T-helper 2 cell treated with Interferon-gamma antibody and Interleukin-4, amounts not matched to agents 100 ng/mL and 5 ng/mL, for 36 hours (primary cell): ENCODE results near the gene MAPRE2. TPM values are rescaled to one million over a fixed set of nuclear protein-coding genes. Genes with fewer than 3 reads are reported as not detected.
"Not testable (repeated sequence)": the region's sequence is repeated elsewhere in the genome, so short reads cannot be mapped to it uniquely, and the experiment has no call there.

ENCODE experiments used
- intact Hi-C: fragments of 100-400 bp; cut with micrococcal nuclease; formaldehyde crosslinking; loops from one replicate; pipeline ENCODE4 v1.15.1; 2023
- total RNA-seq: library from RNA; stranded (reverse); gene quantifications from 2 replicates; pipeline ENCODE4 v1.2.3, GENCODE V29; 2022

The MAPRE2 gene
- total RNA-seq, 1 donor from 2014 or later: 41.1 TPM

DNA sequence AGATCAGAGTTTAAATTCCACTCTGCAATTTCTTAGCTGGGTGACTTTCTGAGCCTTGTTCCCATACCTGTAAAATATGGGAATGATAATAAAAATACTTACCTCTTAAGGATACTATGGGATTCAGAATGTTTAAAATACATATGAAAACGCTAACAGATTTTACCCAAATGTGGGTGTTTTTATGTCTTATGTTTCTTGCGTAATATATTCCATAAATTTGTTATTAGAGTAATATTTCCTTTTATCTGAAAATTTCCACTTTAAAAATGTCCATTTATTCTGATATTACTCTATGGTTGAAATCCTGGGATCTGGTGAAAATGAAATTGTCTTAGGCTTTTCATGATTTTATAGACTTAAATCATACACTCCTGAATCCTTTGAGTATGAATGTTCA, 45.5 kb downstream of the MAPRE2 start:
- intact Hi-C loops: no loop called here

DNA sequence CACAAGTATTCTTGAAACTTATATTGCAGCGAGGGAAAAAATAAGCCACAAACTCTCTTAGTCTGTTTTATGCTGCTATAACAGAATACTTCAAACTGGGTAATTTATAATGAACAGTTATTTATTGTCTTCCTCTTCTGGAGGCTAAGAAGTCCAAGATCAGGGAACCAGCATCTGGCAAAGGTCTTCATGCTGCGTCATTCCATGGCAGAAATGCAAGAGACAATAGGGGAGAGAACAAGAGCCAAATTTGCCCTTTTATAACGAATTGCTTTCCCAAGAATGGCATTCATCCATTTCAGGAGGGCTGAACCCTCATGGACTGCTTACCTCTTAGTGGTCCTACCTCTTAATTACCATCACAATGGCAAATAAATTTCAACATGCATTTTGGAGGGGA, 46.5 kb downstream of the MAPRE2 start:
- intact Hi-C loops: no loop called here

DNA sequence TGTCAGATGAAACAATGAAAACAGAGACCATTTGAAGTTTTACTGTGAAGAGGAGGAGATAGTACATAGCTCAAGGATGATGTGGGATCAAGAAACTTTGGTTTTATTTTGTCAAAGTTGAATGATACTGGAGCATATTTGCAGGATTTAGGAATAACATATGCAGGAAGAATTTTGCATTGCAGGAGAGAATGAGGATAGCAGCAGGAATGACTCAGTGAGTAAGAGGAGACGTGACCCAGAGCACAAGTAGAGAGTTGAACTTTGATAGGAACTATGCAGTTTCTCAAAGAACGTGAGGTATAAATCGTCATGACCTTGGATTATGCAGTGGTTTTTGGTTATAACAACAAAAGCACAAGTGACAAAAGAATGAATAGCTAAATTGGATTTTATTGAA, 47.7 kb downstream of the MAPRE2 start:
- intact Hi-C loops: no loop called here

DNA sequence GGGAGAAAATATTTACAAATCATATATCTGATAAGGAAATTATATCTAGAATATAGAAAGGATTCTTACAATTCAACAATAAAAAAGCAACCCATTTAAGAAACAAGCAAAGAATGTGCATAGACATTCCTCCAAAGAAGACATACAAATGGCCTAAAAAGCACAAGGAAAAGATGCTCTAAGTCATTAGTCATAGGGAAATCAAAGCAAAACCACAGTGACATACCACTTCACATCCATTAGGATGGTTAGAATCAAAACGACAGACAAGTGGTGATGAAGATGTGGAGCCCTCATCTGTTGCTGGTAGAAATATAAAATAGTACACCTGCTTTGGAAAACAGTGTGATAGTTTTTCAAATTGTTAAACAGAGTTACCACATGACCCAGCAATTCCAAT, 48.2 kb downstream of the MAPRE2 start:
- intact Hi-C loops: no loop called here

DNA sequence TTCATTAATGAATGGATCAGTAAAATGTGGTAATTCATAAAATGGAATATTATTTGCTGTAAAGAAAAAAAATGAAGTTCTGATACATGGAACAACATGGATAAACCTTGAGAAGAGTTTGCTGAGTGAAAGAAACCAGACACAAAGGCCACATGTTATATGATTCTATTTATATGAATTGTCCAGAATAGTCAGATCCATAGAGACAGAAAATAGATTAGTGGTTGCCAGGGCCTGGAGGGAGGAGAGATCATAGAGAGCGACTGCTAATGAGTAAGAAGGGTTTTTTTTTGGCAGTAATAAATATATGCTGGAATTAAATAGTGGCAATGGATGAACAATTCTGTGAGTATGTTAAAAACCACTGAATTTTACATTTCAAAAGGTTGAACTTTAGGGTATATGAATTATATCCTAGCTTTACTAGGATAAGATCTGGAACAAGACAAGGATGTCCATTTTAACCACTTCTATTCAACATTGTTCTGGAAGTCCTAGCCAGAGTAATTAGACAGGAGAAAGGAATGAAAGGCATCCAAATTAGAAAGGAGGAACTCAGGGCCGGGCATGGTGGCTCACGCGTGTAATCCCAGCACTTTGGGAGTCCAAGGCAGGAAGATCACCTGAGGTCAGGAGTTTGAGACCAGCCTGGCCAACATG, 48.8 kb downstream of the MAPRE2 start:
- intact Hi-C loops: no loop called here

DNA sequence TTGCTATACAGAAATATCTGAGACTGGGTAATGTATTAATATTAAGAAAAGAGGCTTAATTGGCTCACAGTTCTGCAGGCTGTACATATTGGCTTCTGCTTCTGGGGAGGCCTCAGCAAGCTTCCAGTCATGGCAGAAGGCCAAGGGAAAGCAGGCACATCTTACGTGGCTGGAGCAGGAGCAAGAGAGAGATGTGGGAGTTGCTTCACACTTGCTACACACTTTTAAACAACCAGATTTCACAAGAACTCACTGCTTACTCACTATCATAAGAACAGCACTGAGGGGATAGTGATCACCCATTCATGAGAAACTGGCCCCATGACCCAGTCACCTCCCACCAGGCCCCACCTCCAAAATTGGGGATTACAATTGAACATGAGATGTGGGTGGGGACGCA, 50.6 kb downstream of the MAPRE2 start:
- intact Hi-C loops: no loop called here

DNA sequence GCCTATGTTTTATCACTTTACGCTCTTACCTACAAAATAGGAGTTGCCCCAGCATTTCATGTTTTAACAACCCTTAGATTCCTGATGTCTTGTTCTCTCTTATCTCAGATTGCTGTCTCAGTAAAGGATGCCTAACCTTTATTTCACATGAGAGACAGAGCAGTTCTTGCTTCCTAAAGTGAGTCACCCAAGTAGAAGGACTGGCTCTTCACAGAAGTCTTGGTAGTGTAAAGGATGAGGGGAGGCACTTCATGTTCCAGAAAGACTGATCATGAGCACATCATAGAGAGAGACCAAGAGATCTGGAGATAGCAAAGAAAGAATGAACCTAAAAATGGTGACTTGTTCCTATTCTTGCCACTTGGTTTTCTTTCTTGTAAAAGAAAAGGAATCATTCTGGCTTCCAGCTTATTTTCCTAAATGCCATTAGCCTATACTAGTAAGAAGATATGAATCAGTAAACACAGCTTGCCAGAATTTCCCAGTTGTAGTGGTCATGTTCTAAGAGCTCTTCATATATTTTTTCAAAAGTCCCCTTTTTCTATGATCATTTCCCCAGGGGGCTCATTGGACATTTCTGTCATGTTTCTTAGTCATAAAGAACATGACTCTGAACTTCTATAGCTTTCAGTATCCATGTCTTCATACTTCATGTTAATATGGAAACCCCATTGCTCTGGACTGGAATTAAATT, 54.9 kb downstream of the MAPRE2 start:
- intact Hi-C loops: no loop called here

DNA sequence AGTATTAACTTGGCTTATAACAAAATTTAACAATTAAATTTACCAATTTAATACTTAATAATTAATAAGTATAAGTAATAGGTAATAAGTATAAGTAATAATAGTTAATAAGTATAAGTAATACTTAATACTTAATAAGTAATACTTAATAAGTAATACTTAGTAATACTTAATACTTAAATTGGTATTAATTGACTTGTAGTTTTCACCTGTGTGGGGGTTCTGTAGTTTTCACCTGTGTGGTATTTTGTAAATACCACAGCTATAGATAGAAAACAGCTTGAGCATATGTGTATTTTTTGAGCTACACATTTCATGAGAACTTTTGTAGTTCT, 55.4 kb downstream of the MAPRE2 start:
- intact Hi-C loops: no loop called here

DNA sequence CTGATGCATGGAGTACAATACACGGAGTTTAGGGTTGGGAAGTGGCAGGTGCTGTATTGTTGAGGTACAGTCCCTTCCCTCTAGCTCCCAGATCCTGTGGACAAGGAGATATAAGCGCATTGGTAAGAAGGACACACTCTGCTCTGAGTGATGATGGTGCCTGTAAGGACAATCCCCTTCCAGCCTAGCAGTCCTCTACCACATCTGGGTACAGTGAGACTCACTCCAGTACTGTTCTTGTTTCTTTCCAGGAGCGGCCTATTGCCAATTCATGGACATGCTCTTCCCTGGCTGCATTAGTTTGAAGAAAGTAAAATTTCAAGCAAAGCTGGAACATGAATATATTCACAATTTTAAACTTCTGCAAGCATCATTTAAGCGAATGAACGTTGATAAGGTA, 56.0 kb downstream of the MAPRE2 start:
- intact Hi-C loops: no loop called here

DNA sequence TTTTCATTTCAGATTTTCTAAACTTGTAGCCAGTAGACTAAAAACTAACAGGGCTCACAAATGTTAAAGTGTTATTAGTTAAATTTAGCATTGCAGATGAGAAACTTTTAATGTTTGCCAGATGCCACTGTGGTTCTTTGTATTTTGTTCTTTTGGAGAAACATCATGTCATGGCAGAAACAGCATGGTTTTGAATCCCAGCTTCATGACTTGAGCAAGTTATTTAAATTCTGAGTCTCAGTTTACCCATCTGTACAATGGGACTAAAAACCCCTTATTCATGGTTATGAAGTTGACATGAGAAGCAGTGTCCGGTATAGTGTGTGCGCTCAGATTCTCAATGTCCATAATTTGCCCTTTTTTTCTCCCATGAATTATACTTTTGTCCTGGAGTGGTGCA, 56.5 kb downstream of the MAPRE2 start:
- intact Hi-C loops: no loop called here

DNA sequence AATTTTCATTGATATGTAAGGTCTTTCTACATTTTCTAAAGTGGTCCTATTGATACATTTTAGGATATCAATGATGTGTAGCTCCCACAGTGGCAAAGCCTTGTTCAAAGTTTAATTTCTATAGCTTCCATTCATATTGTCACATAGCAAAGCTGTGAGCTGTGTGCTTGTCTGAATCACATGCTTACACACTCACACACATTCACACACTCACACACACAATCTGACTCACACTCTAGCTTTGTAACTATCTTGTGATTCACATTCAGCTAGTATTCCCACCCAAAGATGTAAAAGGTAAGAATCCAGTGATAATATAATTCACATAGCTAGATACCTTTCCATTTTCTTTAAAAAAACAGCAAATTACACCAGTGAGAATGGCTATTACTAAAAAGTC, 58.7 kb downstream of the MAPRE2 start:
- intact Hi-C loops: no loop called here

DNA sequence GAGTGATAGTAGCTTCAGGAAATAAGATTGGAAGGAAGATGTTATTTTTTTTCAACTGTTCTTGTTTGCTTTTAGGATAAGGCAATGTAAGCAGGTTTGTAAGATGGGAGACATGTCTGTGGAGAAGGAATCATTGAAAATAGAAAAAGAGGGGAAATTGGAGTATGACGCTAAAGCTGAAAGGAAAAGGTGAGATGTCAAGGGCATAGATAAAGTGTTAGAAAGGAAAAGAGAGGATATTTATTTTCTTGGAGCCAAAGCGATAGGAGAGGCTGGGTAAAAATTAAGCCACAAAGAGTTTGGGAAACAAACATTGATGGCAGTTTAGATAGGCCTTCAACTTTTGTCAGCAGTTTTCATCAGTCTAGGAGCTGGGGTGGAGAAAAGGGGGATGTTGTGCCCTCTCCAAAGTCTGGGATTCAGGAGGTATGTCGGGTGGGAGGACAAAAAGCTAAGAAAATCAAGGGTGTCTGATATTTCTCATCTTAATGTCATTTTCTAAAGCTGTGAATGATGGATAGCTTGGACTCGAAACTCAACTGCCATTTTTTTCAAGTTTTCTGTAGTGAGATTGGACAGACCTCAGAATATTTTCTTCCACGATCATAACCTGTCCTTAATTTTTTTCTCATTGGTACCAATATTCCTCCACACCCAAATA, 63.3 kb downstream of the MAPRE2 start:
- intact Hi-C loops: no loop called here

DNA sequence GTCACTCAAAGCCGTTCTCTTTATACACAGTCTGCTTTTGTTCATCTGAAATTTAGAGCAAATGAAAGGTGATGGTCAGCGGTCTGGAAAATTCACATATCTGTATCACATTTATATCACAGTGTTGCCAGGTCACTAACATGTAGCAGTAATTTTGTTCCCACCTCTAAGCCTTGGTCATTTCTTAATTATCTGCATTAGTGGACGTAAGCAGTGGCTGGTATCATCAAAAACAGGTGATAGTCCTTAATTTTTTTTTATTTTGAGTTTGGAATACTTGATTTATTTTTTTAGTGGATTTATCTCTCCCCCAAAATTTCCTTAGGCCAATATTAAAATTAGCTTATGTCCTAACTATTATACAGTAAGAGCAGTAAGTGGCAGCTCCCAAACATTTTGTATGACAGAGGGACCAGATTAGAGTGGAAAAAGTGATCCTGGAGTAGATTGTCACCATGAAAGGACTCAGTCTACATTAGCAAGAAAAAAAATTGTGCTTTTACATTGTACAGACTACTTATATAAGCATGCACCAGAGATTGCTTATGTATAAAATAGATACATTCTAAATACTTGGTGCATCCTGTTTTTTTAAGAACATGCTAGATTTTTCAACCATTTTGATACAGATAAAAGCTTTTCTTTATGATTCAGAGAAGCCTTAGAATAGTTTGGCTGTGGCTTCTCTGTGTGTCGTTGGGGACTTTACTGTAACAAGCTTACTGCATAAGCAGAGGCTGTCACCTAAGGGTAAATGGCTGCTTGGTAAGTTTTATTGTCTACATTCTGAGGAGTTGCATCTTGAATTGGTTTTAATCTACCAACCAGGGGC, 65.0 kb downstream of the MAPRE2 start:
- intact Hi-C loops: no loop called here

DNA sequence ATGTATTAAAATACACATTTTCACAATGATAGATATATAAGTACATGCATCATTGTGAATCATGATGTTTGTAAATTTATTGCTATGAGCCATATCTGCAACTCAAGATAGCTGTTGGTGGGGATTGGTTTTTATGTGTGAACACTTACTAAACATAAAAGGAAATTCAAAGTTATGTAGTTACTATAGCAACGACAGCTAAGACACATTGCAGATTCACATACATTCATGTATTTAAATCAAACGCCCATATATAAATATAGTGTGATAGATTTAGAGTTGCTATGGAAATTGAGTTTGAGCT, 65.6 kb downstream of the MAPRE2 start:
- intact Hi-C loops: no loop called here

DNA sequence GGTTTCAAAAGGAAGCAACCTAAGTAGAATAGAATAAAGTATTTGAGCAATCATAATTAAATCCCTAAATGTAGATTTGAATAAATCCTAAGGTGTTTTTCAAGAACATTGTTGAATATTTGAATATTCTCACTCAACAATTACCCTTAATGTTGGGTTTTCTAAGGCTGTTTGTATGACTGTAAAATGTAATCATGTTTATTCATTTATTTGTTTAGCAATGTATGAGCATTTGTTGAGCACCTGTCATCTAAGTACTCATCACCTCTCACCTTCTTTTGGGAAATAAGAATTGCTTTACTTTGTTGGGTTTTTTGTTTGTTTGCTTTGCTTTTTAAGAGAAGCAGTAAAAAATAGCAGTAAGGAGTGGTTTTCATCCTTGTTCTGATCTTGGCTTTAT, 66.0 kb downstream of the MAPRE2 start:
- intact Hi-C loops: no loop called here

DNA sequence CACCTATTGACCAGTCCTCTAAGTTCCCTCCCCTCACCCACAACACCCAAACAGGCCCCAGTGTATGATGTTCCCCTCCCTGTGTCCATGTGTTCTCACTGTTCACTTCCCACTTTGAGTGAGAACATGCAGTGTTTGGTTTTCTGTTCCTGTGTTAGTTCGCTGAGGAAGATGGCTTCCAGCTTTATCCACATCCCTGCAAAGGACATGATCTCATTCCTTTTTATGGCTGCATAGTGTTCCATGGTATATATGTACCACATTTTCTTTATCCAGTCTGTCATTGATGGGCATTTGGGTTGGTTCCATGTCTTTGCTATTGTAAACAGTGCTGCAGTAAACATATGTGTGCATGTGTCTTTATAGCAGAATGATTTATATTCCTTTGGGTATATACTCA, 66.9 kb downstream of the MAPRE2 start:
- intact Hi-C loops: not testable (repeated sequence)

DNA sequence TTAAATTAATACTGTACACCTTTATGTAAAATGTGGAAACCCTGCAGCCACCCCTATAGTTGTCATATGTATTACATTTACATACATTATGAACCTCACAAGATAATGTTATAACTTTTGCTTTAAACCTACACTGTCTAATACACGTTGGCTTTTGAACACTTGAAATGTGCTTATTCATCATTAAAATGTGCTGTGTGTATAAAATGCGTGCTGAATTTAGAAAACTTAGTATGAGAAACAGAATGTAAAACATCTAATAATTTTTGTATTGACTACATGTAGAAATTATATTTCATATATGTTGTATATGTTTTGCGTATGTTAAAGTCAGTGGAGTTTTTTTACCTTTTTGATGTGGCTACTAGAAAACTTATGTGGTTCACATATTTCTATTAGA, 68.8 kb downstream of the MAPRE2 start:
- intact Hi-C loops: no loop called here

DNA sequence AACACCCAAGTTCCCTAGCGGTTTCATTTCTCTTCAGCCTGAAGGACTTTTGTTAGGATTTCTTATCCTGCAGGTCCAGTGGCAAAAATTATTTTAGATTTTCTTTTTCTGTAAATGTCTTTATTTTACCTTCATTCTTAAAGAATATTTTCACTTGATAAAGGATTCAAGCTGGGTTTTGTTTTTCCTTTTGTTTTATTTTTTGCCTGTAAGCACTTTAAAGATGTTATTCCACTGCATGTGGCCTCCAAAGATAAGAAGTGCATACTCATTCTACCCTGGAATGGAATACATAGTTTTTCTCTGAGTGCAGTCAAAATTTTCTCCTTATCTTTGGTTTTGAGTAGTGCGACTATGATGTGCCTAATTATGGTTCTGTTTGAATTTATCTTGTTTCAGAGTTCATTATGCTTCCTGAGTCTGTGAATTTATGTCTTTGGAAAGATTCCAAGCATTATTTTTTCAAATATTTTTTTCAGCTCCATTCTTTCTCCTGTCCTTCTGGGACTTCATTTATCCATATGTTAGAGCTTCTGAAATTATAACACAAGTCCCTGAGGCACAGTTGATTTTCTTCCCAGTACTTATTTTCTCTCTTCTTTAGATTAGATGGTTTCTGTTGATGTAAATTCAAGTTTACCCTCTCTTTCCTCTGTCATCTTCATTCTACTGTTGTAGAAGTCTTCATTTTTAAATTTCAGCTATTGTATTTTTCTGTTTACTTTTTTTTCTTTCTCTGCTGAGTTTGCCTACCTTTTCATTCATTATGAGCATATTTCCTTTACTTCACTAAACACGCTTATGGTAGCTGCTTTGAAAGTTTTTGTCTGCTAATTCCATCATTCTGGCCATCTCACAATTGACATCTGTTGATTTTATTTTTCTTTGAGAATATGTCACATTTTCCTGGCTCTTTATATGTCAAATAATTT, 69.6 kb downstream of the MAPRE2 start:
- intact Hi-C loops: no loop called here

DNA sequence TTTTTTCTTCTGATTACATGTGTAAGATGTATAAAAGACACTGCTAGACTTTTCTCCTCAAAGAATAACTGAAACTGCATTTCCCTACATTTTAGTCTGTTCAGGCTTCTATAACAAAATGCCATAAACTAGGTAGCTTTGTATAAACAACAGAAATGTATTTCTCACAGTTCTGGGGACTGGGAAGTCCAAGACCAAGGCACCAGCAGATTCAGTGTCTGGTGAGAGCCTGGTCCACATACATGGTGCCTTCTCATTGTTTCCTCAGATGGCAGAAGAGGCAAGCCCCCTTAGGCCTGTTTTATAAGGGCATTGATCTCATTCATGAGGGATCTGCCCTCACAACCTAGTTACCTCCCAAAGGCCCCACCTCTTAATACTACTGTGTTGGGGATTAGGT, 71.5 kb downstream of the MAPRE2 start:
- intact Hi-C loops: no loop called here

DNA sequence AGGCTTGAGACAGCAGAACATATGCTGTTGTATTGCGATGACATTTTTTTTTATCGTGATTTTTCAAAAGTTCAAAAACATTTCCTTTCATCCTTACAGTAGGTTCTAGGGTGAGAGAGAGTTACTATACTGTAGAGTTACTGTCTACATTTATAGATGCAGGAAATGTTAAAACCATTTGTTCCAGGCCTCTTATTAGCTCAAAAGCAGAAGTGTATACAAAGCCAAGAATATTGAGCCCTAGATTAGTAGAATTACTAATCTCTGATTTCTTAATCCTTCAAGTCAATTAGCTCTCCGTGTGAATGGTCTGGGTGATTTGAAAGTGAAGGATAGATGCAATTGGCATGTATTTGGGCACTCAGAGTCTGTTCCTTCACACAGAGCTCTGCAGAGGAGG, 73.1 kb downstream of the MAPRE2 start:
- intact Hi-C loops: no loop called here

DNA sequence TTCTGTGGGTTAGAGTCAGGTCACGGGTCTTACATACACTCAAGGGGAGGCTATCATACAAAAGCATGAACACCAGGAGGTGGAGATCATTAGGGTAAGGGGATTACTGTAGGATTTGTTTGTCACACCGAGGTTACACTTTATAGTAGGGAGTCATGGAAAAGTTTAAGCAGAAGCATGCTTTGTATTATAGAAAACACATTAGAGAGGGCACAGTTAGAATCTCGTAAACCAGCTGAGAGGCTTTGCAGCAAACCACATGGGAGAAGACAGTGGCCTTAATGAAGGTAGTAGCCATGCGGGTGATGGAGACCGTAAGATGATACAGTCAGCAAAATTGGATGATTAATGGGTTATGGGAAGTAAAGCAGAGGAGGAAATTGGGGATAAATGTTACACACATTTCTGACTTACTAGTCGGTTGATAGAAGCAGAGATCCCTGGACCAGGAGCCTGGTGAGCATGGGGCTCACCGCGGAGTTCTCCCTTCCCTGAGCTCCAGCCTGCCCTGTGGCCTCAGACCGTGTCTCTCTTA, 75.6 kb downstream of the MAPRE2 start:
- intact Hi-C loops: no loop called here
